ENCODE measurements around the gene MACROD2.

DNA sequence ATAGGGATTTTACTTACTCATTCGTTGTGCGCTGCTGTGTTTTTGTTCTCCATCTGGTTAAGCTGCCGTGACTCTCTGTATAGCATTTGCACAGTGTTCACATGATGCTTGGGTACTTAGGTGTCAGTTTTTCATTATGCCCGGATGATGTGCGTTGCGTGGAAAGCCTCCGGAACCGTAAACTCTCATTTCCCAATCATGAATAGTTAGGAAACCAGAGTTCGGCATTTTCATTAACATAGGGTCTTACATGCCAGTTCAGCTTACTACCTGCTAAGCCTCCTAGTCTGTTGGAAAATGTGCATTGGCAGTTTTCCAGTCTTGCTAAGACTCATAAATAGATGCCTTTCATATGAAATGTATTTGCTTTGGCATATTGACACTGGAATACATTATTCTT lies 825.5 kb downstream of the MACROD2 start:
- TF ChIP-seq ZFP30 (CRISPR knock-in tag; IDR thresholded peaks at IDR 0.05) = no peak
- TF ChIP-seq ZFP3 (CRISPR knock-in tag; IDR thresholded peaks at IDR 0.05) = no peak
- TF ChIP-seq ARNTL (CRISPR knock-in tag; IDR thresholded peaks at IDR 0.05; ENCODE audit: borderline replicate concordance, low read depth) = no peak
- no peak for TF ChIP-seq GLIS3 (CRISPR knock-in tag; IDR thresholded peaks at IDR 0.05)
- TF ChIP-seq, protein P1, sequence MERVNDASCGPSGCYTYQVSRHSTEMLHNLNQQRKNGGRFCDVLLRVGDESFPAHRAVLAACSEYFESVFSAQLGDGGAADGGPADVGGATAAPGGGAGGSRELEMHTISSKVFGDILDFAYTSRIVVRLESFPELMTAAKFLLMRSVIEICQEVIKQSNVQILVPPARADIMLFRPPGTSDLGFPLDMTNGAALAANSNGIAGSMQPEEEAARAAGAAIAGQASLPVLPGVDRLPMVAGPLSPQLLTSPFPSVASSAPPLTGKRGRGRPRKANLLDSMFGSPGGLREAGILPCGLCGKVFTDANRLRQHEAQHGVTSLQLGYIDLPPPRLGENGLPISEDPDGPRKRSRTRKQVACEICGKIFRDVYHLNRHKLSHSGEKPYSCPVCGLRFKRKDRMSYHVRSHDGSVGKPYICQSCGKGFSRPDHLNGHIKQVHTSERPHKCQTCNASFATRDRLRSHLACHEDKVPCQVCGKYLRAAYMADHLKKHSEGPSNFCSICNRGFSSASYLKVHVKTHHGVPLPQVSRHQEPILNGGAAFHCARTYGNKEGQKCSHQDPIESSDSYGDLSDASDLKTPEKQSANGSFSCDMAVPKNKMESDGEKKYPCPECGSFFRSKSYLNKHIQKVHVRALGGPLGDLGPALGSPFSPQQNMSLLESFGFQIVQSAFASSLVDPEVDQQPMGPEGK (CRISPR knock-in tag; IDR thresholded peaks at IDR 0.05; ENCODE audit: borderline replicate concordance) = no peak
- no peak for TF ChIP-seq TCF4 (CRISPR knock-in tag; IDR thresholded peaks at IDR 0.05; ENCODE audit: borderline replicate concordance)
- TF ChIP-seq, protein P2, sequence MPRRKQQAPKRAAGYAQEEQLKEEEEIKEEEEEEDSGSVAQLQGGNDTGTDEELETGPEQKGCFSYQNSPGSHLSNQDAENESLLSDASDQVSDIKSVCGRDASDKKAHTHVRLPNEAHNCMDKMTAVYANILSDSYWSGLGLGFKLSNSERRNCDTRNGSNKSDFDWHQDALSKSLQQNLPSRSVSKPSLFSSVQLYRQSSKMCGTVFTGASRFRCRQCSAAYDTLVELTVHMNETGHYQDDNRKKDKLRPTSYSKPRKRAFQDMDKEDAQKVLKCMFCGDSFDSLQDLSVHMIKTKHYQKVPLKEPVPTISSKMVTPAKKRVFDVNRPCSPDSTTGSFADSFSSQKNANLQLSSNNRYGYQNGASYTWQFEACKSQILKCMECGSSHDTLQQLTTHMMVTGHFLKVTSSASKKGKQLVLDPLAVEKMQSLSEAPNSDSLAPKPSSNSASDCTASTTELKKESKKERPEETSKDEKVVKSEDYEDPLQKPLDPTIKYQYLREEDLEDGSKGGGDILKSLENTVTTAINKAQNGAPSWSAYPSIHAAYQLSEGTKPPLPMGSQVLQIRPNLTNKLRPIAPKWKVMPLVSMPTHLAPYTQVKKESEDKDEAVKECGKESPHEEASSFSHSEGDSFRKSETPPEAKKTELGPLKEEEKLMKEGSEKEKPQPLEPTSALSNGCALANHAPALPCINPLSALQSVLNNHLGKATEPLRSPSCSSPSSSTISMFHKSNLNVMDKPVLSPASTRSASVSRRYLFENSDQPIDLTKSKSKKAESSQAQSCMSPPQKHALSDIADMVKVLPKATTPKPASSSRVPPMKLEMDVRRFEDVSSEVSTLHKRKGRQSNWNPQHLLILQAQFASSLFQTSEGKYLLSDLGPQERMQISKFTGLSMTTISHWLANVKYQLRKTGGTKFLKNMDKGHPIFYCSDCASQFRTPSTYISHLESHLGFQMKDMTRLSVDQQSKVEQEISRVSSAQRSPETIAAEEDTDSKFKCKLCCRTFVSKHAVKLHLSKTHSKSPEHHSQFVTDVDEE (CRISPR knock-in tag; IDR thresholded peaks at IDR 0.05) = no peak
- TF ChIP-seq, protein P3, sequence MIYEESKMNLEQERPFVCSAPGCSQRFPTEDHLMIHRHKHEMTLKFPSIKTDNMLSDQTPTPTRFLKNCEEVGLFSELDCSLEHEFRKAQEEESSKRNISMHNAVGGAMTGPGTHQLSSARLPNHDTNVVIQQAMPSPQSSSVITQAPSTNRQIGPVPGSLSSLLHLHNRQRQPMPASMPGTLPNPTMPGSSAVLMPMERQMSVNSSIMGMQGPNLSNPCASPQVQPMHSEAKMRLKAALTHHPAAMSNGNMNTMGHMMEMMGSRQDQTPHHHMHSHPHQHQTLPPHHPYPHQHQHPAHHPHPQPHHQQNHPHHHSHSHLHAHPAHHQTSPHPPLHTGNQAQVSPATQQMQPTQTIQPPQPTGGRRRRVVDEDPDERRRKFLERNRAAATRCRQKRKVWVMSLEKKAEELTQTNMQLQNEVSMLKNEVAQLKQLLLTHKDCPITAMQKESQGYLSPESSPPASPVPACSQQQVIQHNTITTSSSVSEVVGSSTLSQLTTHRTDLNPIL (CRISPR knock-in tag; IDR thresholded peaks at IDR 0.05; ENCODE audit: low read depth) = no peak
